Fibroblast of pulmonary artery (primary cell): ENCODE results near the gene IGFL3.
"Not testable (repeated sequence)": the region's sequence is repeated elsewhere in the genome, so short reads cannot be mapped to it uniquely, and the experiment has no call there.

Source experiments
- DNase-seq: peaks from one replicate; pipeline ENCODE4 v3.0.0-alpha.2; 2010; ENCODE audit warnings: low read depth
- H3K4me3 ChIP-seq: replicated peaks from 2 replicates; pipeline ENCODE4 v1.5.1; 2011; ENCODE audit warnings: low read depth, mild to moderate bottlenecking, control low read depth, low read length, moderate library complexity
- TF ChIP-seq, protein P1 (sequence below): IDR thresholded peaks from 2 replicates; pipeline ENCODE4 v1.5.1; 2011; ENCODE audit warnings: mild to moderate bottlenecking, control low read depth, low read length, inconsistent platforms; ENCODE audit errors: missing control alignments

The IGFL3 gene

DNA sequence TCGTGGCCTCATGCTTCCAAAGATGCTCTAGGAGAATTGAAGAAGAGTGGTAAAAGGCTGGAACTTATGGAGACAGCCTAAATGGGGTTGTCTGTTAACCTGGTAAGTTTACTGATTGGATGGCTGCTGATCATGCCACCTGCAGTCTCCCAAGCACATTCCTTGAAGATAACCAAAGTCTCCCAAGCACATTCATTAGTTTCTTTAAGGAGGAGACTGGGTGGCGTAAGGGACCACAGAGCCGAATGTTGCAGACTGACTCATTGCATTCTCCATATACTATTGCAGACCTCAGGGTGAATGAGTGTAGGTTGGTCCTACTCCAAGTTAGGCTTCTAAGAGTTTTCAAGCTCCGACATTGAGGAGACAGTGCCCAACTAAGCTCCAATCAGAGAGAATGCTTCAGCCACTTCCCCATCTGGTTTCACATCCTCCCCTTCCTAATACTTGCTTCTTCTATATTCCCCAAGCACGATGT lies at the start of gene IGFL3:
Gene IGFL3, minus strand, starts transcription at position 51 of the 478 bp plus-strand sequence. Its CDS starts 39 bp downstream, at position 12.
- no peak for DNase-seq
- no peak within 1 kb of the TSS for H3K4me3 ChIP-seq
- TF ChIP-seq, protein P1, sequence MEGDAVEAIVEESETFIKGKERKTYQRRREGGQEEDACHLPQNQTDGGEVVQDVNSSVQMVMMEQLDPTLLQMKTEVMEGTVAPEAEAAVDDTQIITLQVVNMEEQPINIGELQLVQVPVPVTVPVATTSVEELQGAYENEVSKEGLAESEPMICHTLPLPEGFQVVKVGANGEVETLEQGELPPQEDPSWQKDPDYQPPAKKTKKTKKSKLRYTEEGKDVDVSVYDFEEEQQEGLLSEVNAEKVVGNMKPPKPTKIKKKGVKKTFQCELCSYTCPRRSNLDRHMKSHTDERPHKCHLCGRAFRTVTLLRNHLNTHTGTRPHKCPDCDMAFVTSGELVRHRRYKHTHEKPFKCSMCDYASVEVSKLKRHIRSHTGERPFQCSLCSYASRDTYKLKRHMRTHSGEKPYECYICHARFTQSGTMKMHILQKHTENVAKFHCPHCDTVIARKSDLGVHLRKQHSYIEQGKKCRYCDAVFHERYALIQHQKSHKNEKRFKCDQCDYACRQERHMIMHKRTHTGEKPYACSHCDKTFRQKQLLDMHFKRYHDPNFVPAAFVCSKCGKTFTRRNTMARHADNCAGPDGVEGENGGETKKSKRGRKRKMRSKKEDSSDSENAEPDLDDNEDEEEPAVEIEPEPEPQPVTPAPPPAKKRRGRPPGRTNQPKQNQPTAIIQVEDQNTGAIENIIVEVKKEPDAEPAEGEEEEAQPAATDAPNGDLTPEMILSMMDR: no peak

DNA sequence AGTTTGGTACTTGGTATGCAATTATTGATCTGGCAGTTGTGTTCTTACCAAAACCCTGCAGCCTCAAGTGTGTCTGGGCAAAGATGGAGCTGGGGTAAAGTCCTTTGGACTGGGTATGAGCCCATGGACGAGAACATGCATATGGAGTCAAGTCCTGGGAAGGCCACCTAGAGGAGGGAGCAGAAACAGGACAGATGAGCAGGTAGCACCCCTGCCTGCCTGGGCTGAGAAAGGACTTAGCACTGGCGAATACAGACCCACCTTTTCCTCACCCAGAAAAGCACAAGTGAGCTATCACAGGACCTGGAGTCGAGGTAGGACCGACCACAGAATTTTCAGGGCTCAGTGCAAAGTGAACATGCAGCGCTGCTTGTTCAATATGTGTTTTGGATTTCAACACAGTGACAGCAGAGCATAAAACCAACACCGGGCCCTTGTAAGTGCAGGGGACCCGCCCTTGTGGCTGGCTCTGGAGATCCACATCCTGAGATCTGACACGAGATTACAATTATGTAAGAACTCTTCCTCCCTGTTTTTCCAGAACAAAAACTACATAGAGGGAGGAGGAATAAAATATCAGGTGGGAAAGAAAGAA lies 49.5 kb upstream of the IGFL3 start:
- DNase-seq: no peak
- TF ChIP-seq, protein P1: no peak

GRCh38 chr19:46162731-46163130 lies 38.2 kb upstream of the IGFL3 start:
- no peak overlapping the region for H3K4me3 ChIP-seq
- no peak for DNase-seq
- TF ChIP-seq, protein P1: no peak

More for the DNA sequence above, 49.5 kb upstream of the IGFL3 start:
- no peak overlapping the region for H3K4me3 ChIP-seq

DNA sequence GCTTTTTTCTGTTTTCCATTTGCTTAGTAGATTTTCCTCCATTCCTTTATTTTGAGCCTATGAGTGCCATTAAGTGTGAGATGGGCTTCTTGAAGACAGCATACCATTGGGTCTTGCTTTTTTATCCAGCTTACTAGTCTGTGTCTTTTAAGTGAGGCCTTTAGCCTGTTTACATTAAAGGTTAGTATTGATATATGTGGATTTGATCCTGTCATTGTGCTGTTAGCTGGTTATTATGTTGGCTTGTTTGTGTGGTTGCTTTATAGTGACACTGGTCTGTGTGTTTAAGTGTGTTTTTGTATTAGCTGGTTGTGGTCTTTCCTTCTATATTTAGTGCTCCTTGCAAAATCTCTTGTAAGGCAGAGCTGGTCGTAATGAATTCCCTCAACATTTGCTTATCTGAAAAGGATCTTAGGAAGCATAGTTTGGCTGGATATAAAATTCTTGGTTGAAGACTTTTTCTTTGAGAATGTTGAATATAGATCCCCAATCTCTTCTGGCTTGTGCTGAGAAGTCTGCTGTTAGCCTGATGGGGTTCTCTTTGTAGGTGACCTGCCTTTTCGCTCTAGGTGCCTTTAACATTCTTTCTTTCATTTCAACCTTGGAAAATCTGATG lies 37.3 kb upstream of the IGFL3 start:
- H3K4me3 ChIP-seq, DNase-seq: not testable (repeated sequence)

- H3K4me3 ChIP-seq: no peak overlapping the region
These were observed 35.8 kb upstream of the IGFL3 start for GRCh38 chr19:46160233-46160775.

GRCh38 chr19:46159418-46160232 lies 35.1 kb upstream of the IGFL3 start:
- DNase-seq: no peak
- no peak overlapping the region for H3K4me3 ChIP-seq
- TF ChIP-seq, protein P1: no peak

More at GRCh38 chr19:46160233-46160775, 35.8 kb upstream of the IGFL3 start:
- no peak for DNase-seq
- TF ChIP-seq, protein P1: no peak

DNA sequence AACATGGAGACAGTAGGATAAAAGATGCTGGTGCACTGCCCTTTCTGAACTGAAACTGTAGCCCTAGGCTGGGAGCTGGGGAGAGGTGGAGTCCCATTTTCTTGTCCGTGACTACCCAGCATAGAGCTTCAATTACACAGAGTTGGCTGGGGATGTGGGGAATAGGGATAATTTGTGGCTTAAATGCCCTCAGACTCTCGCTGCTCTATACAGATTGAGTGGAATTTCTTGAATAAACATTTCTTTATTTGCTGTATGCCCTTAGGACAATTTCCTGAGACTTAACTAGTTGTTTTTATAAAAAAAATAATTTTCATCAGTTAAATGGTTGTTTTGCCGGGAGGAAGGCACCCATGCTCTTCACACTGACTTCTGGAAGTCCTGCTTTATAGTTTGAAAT lies 30.7 kb upstream of the IGFL3 start:
- TF ChIP-seq, protein P1: no peak
- DNase-seq: no peak
- H3K4me3 ChIP-seq: no peak overlapping the region
